ENCODE measurements around the gene NDUFA3. TPM values are rescaled to one million over a fixed set of nuclear protein-coding genes. Genes with fewer than 3 reads are reported as not detected.

NDUFA3 gene
- total and polyA plus RNA-seq, 2 of the 13 experiments (the other 11 are each of a cell fraction or from before 2014, with no cell fraction given): 31.6 to 75.4 TPM

- TF ChIP-seq ZNF747 (CRISPR knock-in tag; IDR thresholded peaks at IDR 0.05; ENCODE audit: borderline replicate concordance) (peak; percentile 71; the same call in 1 of the 2 replicates), SUZ12 (IDR thresholded peaks at IDR 0.05; ENCODE audit: low read depth, low read length) (no peak), NFIC (IDR thresholded peaks at IDR 0.05; ENCODE audit: low read length) (no peak), RBM22 (optimal IDR thresholded peaks at IDR 0.05; ENCODE audit: low read length) (no peak), TFE3 (CRISPR knock-in tag; IDR thresholded peaks at IDR 0.05) (no peak), PLRG1 (conservative IDR thresholded peaks at IDR 0.05) (no peak), ZNF224 (CRISPR knock-in tag; IDR thresholded peaks at IDR 0.05) (no peak), JUNB (CRISPR knock-in tag; IDR thresholded peaks at IDR 0.05; ENCODE audit: borderline replicate concordance) (no peak), FLYWCH1 (CRISPR knock-in tag; IDR thresholded peaks at IDR 0.05) (no peak), CAMTA2 (CRISPR knock-in tag; IDR thresholded peaks at IDR 0.05; ENCODE audit: borderline replicate concordance) (no peak), PATZ1 (CRISPR knock-in tag; IDR thresholded peaks at IDR 0.05) (no peak), PRDM15 (CRISPR knock-in tag; IDR thresholded peaks at IDR 0.05) (no peak), PCBP1 (IDR thresholded peaks at IDR 0.05; ENCODE audit: borderline replicate concordance, low read depth, low read length) (peak; percentile 86; the same call in 1 of the 2 replicates), KLF12 (CRISPR knock-in tag; IDR thresholded peaks at IDR 0.05; ENCODE audit: borderline replicate concordance) (peak; percentile 60; the same call in 1 of the 2 replicates), HDAC2 (CRISPR knock-in tag; IDR thresholded peaks at IDR 0.05) (no peak), ZNF18 (CRISPR knock-in tag; IDR thresholded peaks at IDR 0.05; ENCODE audit: insufficient replicate concordance) (no peak), TCF12 (IDR thresholded peaks at IDR 0.05) (no peak), TCF12 (CRISPR knock-in tag; IDR thresholded peaks at IDR 0.05) (no peak), MEIS2 (CRISPR knock-in tag; IDR thresholded peaks at IDR 0.05) (peak; percentile 46; the same call in 1 of the 2 replicates), TERF1 (CRISPR knock-in tag; IDR thresholded peaks at IDR 0.05) (peak; percentile 29; the same call in 1 of the 2 replicates)
These were observed 35.2 kb downstream of the NDUFA3 start, which contains the start of gene CNOT3 (continued) for GRCh38 chr19:54137699-54138488.
